HL-60 (cell line): Measurements from ENCODE around the gene SLC38A9.

ENCODE experiments used
- GABPA ChIP-seq: IDR thresholded peaks from 2 replicates; pipeline ENCODE4 v1.6.1; 2012; ENCODE audit warnings: low read depth
- TF ChIP-seq, protein P1 (sequence below): IDR thresholded peaks from one replicate; pipeline ENCODE4 v1.5.1; 2011; ENCODE audit warnings: low read length, control low read depth, inconsistent platforms; ENCODE audit not compliant: insufficient read depth
- TF ChIP-seq, protein P2 (sequence below): IDR thresholded peaks from 2 replicates; pipeline ENCODE4 v1.6.1; 2012; ENCODE audit warnings: low read depth; ENCODE audit not compliant: insufficient replicate concordance

DNA sequence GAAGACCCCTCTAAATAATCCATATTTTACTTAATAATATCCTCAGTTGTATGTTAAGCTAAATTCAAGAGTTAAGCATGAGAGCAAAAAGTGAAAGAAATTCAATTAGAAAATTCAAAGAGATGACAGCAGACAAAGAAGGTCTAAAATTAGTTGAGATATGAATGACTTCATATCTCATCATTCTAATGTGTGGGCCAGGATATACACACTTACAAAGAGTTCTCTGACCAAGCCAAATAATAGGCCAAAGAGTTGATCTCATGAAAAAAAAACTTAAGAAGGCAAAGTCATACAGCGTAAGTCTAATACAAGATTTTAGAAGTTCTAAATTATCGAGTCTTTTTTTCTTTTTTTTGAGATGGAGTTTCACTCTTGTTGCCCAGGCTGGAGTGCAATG is 89.7 kb downstream of the SLC38A9 start:
- TF ChIP-seq, protein P1, sequence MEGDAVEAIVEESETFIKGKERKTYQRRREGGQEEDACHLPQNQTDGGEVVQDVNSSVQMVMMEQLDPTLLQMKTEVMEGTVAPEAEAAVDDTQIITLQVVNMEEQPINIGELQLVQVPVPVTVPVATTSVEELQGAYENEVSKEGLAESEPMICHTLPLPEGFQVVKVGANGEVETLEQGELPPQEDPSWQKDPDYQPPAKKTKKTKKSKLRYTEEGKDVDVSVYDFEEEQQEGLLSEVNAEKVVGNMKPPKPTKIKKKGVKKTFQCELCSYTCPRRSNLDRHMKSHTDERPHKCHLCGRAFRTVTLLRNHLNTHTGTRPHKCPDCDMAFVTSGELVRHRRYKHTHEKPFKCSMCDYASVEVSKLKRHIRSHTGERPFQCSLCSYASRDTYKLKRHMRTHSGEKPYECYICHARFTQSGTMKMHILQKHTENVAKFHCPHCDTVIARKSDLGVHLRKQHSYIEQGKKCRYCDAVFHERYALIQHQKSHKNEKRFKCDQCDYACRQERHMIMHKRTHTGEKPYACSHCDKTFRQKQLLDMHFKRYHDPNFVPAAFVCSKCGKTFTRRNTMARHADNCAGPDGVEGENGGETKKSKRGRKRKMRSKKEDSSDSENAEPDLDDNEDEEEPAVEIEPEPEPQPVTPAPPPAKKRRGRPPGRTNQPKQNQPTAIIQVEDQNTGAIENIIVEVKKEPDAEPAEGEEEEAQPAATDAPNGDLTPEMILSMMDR = no peak
- TF ChIP-seq, protein P2, sequence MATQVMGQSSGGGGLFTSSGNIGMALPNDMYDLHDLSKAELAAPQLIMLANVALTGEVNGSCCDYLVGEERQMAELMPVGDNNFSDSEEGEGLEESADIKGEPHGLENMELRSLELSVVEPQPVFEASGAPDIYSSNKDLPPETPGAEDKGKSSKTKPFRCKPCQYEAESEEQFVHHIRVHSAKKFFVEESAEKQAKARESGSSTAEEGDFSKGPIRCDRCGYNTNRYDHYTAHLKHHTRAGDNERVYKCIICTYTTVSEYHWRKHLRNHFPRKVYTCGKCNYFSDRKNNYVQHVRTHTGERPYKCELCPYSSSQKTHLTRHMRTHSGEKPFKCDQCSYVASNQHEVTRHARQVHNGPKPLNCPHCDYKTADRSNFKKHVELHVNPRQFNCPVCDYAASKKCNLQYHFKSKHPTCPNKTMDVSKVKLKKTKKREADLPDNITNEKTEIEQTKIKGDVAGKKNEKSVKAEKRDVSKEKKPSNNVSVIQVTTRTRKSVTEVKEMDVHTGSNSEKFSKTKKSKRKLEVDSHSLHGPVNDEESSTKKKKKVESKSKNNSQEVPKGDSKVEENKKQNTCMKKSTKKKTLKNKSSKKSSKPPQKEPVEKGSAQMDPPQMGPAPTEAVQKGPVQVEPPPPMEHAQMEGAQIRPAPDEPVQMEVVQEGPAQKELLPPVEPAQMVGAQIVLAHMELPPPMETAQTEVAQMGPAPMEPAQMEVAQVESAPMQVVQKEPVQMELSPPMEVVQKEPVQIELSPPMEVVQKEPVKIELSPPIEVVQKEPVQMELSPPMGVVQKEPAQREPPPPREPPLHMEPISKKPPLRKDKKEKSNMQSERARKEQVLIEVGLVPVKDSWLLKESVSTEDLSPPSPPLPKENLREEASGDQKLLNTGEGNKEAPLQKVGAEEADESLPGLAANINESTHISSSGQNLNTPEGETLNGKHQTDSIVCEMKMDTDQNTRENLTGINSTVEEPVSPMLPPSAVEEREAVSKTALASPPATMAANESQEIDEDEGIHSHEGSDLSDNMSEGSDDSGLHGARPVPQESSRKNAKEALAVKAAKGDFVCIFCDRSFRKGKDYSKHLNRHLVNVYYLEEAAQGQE = no peak
- no peak for TF ChIP-seq GABPA
